Effector memory CD8-positive, alpha-beta T cell (primary cell): ENCODE data around the gene IL20RB.

Experiments used
- ATAC-seq: fragments of 150-1000 bp; cut with Tn5 transposase; replicated peaks from 2 replicates; pipeline ENCODE4 v1.10.0; 2021; ENCODE audit warnings: mild to moderate bottlenecking, moderate library complexity
- DNase-seq, 3 experiments: peaks; one replicate each; pipeline ENCODE4 v3.0.0; 2021
- H3K27ac Mint-ChIP-seq, 2 donors: one replicate each; pipeline ENCODE4 v1.8.0; 2022; ENCODE audit warnings: mild to moderate bottlenecking in 2 of 2, mixed read lengths in 2 of 2, moderate library complexity in 2 of 2
- H3K27me3 Mint-ChIP-seq, 2 donors: one replicate each; pipeline ENCODE4 v1.8.0; 2022; ENCODE audit warnings: mixed read lengths in 2 of 2
- H3K36me3 Mint-ChIP-seq: one replicate; pipeline ENCODE4 v1.8.0; 2022; ENCODE audit warnings: mild to moderate bottlenecking, moderate library complexity, mixed read lengths; ENCODE audit not compliant: insufficient read depth
- H3K4me1 Mint-ChIP-seq, 2 donors: one replicate each; pipeline ENCODE4 v1.8.0; 2022; ENCODE audit warnings: low read depth in 2 of 2, mixed read lengths in 2 of 2
- H3K4me3 Mint-ChIP-seq, 2 donors: one replicate each; pipeline ENCODE4 v1.8.0; 2022; ENCODE audit warnings: mild to moderate bottlenecking in 2 of 2, mixed read lengths in 2 of 2, moderate library complexity in 2 of 2
- H3K9me3 Mint-ChIP-seq, 2 donors: one replicate each; pipeline ENCODE4 v1.8.0; 2022; ENCODE audit warnings: mixed read lengths in 2 of 2

The IL20RB gene

GRCh38 chr3:136931606-136932005 is 26.2 kb upstream of the IL20RB start:
- H3K4me3 Mint-ChIP-seq = no peak overlapping the region
- ATAC-seq (no peak), DNase-seq (no peak)
- H3K27me3 Mint-ChIP-seq = no peaks in the 10 kb centered on the region
- H3K4me1 Mint-ChIP-seq = peaks cover 24 to 56% of the 10 kb centered on the region in 2 donors
- H3K27ac Mint-ChIP-seq = peak overlapping the region; percentile 22 to 46
- no peaks in the 10 kb centered on the region for H3K9me3 Mint-ChIP-seq
- H3K36me3 Mint-ChIP-seq = peaks cover 40% of the 10 kb centered on the region

DNA sequence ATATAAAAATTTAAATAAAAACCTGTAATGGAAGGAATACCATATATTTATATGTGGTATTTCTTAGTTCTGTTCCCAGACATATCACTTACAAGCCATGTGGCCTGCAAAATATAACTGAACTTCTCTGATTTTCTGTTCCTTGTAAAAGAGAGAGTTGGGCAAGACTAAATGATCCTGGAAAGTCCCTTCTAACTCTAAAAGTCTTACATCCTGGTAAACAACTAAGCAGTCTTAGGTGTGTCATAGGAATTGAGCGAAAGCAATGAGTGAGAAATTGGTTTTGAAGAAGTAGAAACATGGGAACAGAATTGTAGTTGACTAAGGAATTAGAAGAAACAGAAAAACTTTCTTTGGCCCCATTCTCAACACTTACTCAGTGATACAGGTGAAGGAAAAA is 25.3 kb upstream of the IL20RB start:
- Mint-ChIP-seq H3K4me3 (peak overlapping the region in 1 of 2 donors; percentile 2), H3K27me3 (no peaks in the 10 kb centered on the region), H3K27ac (peak overlapping the region; percentile 13 to 22), H3K36me3 (peaks cover 39% of the 10 kb centered on the region), H3K9me3 (no peaks in the 10 kb centered on the region), H3K4me1 (peaks cover 20 to 55% of the 10 kb centered on the region in 2 donors)
- peak; percentile 54 for ATAC-seq
- no peak for DNase-seq

GRCh38 chr3:136932978-136933772 is 24.6 kb upstream of the IL20RB start:
- peak overlapping the region; percentile 2 to 3 for H3K4me3 Mint-ChIP-seq
- H3K4me1 Mint-ChIP-seq = peaks cover 23 to 55% of the 10 kb centered on the region in 2 donors
- DNase-seq = no peak
- H3K9me3 Mint-ChIP-seq = no peaks in the 10 kb centered on the region
- peak overlapping the region; percentile 13 to 22 for H3K27ac Mint-ChIP-seq
- no peaks in the 10 kb centered on the region for H3K27me3 Mint-ChIP-seq
- H3K36me3 Mint-ChIP-seq = peaks cover 32% of the 10 kb centered on the region
- ATAC-seq = peak; percentile 42

DNA sequence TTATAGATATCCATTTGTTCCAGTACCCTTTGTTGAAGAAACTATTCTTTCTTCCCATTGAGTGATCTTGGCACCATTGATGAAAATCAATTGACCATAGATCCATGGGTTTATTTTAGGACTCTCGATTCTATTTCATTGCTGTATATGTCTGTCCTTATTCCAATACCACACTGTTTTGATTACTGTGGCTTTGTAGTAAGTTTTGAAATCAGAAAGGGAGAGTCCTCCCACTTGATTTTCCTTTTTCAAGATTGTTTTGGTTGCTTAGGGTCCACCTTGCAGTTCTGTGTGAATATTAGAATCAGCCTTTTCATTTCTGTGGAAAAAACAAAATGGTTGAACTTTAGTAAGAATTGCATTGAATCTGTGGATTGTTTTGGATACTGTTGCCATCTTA is 20.6 kb upstream of the IL20RB start:
- Mint-ChIP-seq H3K27ac (peak overlapping the region in 1 of 2 donors; percentile 13), H3K4me3 (no peak overlapping the region), H3K4me1 (peaks cover 35 to 65% of the 10 kb centered on the region in 2 donors), H3K36me3 (peaks cover 20% of the 10 kb centered on the region), H3K9me3 (no peaks in the 10 kb centered on the region), H3K27me3 (no peaks in the 10 kb centered on the region)
- no peak for DNase-seq
- no peak for ATAC-seq

DNA sequence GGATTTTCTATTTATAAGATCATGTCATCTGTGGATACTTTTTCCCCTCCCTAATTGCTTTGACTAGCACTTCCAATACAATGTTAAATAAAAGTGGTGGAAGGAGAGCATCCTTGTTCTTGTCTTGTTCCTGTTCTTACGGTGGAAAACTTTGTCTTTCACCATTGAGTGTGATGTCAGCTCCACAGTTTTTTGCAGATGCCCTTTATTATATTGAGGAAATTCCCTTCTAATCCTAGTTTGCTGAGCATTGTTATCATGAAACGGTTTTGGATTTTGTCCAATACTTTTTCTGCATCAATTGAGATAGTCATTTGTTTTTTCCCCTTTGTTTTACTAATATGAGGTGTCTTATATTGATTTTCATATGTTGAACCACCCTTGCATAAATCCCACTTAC is 19.9 kb upstream of the IL20RB start:
- Mint-ChIP-seq H3K9me3 (no peaks in the 10 kb centered on the region), H3K4me3 (no peak overlapping the region), H3K27ac (peak overlapping the region; percentile 13 to 44), H3K27me3 (no peaks in the 10 kb centered on the region), H3K36me3 (peaks cover 20% of the 10 kb centered on the region), H3K4me1 (peaks cover 36 to 67% of the 10 kb centered on the region in 2 donors)
- no peak for ATAC-seq
- no peak for DNase-seq

- Mint-ChIP-seq H3K27me3 (no peaks in the 10 kb centered on the region), H3K36me3 (peaks cover 20% of the 10 kb centered on the region), H3K27ac (peak overlapping the region in 1 of 2 donors; percentile 44), H3K4me1 (peaks cover 35 to 67% of the 10 kb centered on the region in 2 donors), H3K9me3 (no peaks in the 10 kb centered on the region), H3K4me3 (no peak overlapping the region)
- peak; percentile 42 for ATAC-seq
- DNase-seq = no peak
Observed at GRCh38 chr3:136938334-136938733, 19.4 kb upstream of the IL20RB start.

- Mint-ChIP-seq H3K4me1 (peaks cover 36 to 67% of the 10 kb centered on the region in 2 donors), H3K27ac (peak overlapping the region; percentile 21 to 94), H3K9me3 (no peaks in the 10 kb centered on the region), H3K4me3 (peak overlapping the region; percentile 0 to 56), H3K27me3 (no peaks in the 10 kb centered on the region), H3K36me3 (peaks cover 11% of the 10 kb centered on the region)
- DNase-seq = no peak
- peak; percentile 37 for ATAC-seq
Observed at GRCh38 chr3:136939489-136939888, 18.3 kb upstream of the IL20RB start.

GRCh38 chr3:136942803-136943202 is 15.0 kb upstream of the IL20RB start:
- no peaks in the 10 kb centered on the region for H3K27me3 Mint-ChIP-seq
- ATAC-seq (peak; percentile 77), DNase-seq (peak in 1 of 3 experiments; percentile 7)
- peak overlapping the region; percentile 64 to 65 for H3K27ac Mint-ChIP-seq
- H3K9me3 Mint-ChIP-seq = no peaks in the 10 kb centered on the region
- H3K4me1 Mint-ChIP-seq = peaks cover 39 to 63% of the 10 kb centered on the region in 2 donors
- peaks cover 21% of the 10 kb centered on the region for H3K36me3 Mint-ChIP-seq
- peak overlapping the region in 1 of 2 donors; percentile 0 for H3K4me3 Mint-ChIP-seq

DNA sequence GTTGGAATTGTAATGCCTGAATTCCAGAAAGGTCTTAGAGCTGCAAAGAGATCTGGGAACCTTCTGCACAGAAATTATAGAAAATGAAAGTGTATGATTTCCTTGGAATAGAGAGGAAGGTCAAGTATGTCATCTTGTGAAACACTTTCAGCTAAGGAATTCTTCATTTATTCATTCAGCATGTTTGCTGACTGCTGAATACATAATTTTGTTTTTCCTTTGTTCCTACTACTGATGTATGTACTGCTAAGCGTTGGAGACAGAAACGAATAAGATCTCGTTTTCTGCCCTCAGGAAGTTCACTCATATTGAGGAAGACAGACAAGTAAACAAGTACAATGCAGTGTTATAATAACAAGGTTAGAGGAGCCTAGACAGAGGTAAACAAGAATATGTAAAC is 14.3 kb upstream of the IL20RB start:
- peaks cover 21% of the 10 kb centered on the region for H3K36me3 Mint-ChIP-seq
- no peaks in the 10 kb centered on the region for H3K9me3 Mint-ChIP-seq
- ATAC-seq (no peak), DNase-seq (no peak)
- H3K27me3 Mint-ChIP-seq = no peaks in the 10 kb centered on the region
- H3K4me1 Mint-ChIP-seq = peaks cover 34 to 58% of the 10 kb centered on the region in 2 donors
- H3K4me3 Mint-ChIP-seq = peak overlapping the region in 1 of 2 donors; percentile 0
- peak overlapping the region in 1 of 2 donors; percentile 64 for H3K27ac Mint-ChIP-seq

DNA sequence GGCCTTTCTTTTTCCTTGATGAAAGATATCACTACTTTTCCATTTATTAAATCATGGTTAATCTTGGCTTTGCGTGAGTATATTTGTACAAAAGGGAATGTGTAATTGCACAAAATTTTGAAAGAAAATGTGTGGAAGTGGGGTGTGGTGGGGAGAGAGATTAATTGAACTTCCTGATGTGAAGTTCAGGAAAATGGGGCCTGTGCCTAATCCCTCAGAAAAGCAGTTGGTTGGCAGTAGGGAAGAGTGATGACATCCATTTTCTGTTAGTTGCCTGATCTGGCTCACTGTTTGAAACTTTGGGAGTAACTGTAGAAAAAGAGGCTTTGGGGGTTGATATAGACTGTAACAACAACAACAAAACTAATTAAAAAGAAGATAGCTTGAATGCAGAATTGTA is 10.8 kb upstream of the IL20RB start:
- H3K27me3 Mint-ChIP-seq = no peaks in the 10 kb centered on the region
- no peaks in the 10 kb centered on the region for H3K9me3 Mint-ChIP-seq
- ATAC-seq = no peak
- peaks cover 23 to 39% of the 10 kb centered on the region in 2 donors for H3K4me1 Mint-ChIP-seq
- peaks cover 25% of the 10 kb centered on the region for H3K36me3 Mint-ChIP-seq
- peak overlapping the region; percentile 47 to 52 for H3K27ac Mint-ChIP-seq
- H3K4me3 Mint-ChIP-seq = no peak overlapping the region
- no peak for DNase-seq

DNA sequence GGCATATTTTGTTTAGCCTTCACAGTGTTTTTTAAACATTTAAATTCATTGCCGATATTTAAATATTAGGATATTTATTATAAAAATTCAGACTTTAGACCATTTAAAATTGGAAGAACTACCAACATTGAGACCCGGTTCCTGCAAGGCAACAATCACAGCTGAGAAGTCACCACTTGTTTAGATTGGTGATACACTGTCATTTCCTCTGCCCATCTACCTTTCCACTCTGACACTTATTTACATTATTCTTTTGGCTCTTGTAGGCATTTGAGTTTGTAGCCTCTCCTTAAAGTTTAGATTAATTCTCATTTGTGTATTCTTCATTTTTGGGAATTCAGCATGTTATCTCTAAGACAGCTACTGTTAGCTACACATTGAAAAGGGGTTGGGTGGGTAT is 10.3 kb upstream of the IL20RB start:
- Mint-ChIP-seq H3K4me1 (peaks cover 23 to 34% of the 10 kb centered on the region in 2 donors), H3K36me3 (peaks cover 25% of the 10 kb centered on the region), H3K4me3 (no peak overlapping the region), H3K9me3 (no peaks in the 10 kb centered on the region), H3K27me3 (no peaks in the 10 kb centered on the region), H3K27ac (peak overlapping the region; percentile 47 to 52)
- DNase-seq = no peak
- ATAC-seq = no peak

DNA sequence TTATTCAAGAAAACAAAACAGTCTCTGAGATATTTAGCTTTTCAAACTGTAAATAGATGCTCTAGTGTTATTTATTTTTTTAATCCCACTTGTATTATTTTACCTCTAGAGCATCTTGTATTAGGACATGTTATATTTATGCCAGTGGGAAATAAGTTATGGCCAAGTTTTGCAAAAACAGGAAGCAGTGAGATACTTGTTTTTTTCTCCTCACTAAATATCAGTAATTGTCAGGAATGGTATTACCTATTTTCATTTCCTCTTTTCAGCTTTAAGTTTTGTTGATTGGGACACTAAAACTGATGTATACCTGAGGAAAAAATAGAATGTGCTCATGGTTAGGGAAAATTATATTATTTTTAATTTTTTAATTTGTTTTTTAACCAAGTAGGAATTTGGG is 8.6 kb upstream of the IL20RB start:
- H3K27ac Mint-ChIP-seq = no peak overlapping the region
- DNase-seq = no peak

GRCh38 chr3:136949708-136950107 is 8.1 kb upstream of the IL20RB start:
- Mint-ChIP-seq H3K4me3 (no peak overlapping the region), H3K27me3 (no peaks in the 10 kb centered on the region), H3K36me3 (peaks cover 30% of the 10 kb centered on the region), H3K27ac (no peak overlapping the region), H3K4me1 (peaks cover 9 to 26% of the 10 kb centered on the region in 2 donors), H3K9me3 (no peaks in the 10 kb centered on the region)
- no peak for ATAC-seq
- DNase-seq = no peak

More for the DNA sequence above, 8.6 kb upstream of the IL20RB start:
- Mint-ChIP-seq H3K4me1 (peaks cover 12 to 25% of the 10 kb centered on the region in 2 donors), H3K27me3 (no peaks in the 10 kb centered on the region), H3K36me3 (peaks cover 30% of the 10 kb centered on the region), H3K9me3 (no peaks in the 10 kb centered on the region), H3K4me3 (no peak overlapping the region)
- no peak for ATAC-seq

DNA sequence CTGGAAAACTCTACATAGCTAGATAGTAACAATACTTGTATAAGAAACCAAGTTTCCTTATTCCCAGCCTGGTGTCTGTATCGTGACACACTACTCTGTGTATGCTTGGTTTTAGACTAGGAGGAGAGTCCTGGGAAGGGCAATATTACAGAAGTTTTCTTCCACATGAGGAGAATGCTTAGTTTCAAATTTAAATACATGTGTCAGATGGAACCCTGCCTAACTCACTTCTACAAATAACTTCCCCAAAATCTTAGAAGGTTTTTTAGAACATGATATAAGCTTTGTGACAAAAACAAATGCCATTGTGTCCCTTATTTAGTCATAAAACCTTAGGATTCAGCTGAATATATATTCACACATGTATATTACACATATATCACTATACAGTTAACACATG is 7.2 kb upstream of the IL20RB start:
- DNase-seq = no peak
- Mint-ChIP-seq H3K27ac (peak overlapping the region in 1 of 2 donors; percentile 22), H3K4me1 (peaks cover 18 to 35% of the 10 kb centered on the region in 2 donors), H3K36me3 (peaks cover 29% of the 10 kb centered on the region), H3K27me3 (no peaks in the 10 kb centered on the region), H3K9me3 (no peaks in the 10 kb centered on the region), H3K4me3 (no peak overlapping the region)
- ATAC-seq = no peak
